SU-DHL-6 (cell line): ENCODE results near the gene DPYSL5.

Experiments used
- EZH2phosphoT487 ChIP-seq: fragments of 200-600 bp; sonication (generic), shearing (Covaris generic); conservative IDR thresholded peaks from 2 replicates; pipeline ENCODE4 v1.6.1; 2018; ENCODE audit warnings: mild to moderate bottlenecking, antibody characterized with exemption, low read length, moderate library complexity, mixed read lengths
- TF ChIP-seq, protein P1 (sequence below): fragments of 200-600 bp; sonication (generic); IDR thresholded peaks from one replicate; pipeline ENCODE4 v1.5.1; 2017; ENCODE audit warnings: antibody characterized with exemption, mild to moderate bottlenecking, low read length, moderate library complexity; ENCODE audit not compliant: insufficient read depth, poor library complexity, severe bottlenecking

DNA sequence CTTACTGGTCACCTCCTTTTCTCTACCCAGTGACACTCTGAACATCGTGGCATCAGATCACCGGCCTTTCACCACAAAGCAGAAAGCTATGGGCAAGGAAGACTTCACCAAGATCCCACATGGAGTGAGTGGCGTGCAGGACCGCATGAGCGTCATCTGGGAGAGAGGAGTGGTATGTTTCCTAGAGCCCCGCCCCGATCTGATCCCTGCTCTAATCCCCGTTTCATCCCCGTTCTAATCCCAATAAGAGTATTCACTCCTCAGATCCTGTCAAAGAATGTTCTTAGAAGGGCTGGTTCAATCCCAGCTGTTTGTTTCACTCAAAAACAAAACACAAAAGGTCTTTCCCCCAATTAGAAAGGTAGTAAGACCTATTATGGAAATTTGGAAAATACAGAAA, 92.1 kb downstream of the DPYSL5 start:
- TF ChIP-seq, protein P1, sequence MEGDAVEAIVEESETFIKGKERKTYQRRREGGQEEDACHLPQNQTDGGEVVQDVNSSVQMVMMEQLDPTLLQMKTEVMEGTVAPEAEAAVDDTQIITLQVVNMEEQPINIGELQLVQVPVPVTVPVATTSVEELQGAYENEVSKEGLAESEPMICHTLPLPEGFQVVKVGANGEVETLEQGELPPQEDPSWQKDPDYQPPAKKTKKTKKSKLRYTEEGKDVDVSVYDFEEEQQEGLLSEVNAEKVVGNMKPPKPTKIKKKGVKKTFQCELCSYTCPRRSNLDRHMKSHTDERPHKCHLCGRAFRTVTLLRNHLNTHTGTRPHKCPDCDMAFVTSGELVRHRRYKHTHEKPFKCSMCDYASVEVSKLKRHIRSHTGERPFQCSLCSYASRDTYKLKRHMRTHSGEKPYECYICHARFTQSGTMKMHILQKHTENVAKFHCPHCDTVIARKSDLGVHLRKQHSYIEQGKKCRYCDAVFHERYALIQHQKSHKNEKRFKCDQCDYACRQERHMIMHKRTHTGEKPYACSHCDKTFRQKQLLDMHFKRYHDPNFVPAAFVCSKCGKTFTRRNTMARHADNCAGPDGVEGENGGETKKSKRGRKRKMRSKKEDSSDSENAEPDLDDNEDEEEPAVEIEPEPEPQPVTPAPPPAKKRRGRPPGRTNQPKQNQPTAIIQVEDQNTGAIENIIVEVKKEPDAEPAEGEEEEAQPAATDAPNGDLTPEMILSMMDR = no peak
- TF ChIP-seq EZH2phosphoT487 = no peak
